Liver (tissue), 3 donors: Measurements from ENCODE around the gene RFPL4AL1.
"Not testable (repeated sequence)": the region's sequence is repeated elsewhere in the genome, so short reads cannot be mapped to it uniquely, and the experiment has no call there.

Experiments
- EGR1 ChIP-seq, 2 donors: IDR thresholded peaks; 2 replicates each; pipeline ENCODE4 v1.6.1; 2016 to 2018; ENCODE audit warnings: antibody characterized with exemption in 2 of 2, low read depth in 2 of 2
- GABPA ChIP-seq, 2 donors: IDR thresholded peaks in 1 of 2; conservative IDR thresholded peaks in 1 of 2; 2 replicates each; pipeline ENCODE4 v1.6.1; 2016; ENCODE audit warnings: antibody characterized with exemption in 2 of 2, mild to moderate bottlenecking in 1 of 2, moderate library complexity in 1 of 2
- HNF4A ChIP-seq, 2 donors: conservative IDR thresholded peaks; 2 replicates each; pipeline ENCODE4 v1.6.1; 2016; ENCODE audit warnings: antibody characterized with exemption in 2 of 2, mild to moderate bottlenecking in 2 of 2
- JUND ChIP-seq, 2 donors: IDR thresholded peaks; 2 replicates each; pipeline ENCODE4 v1.6.1; 2016; ENCODE audit warnings: antibody characterized with exemption in 2 of 2
- RAD21 ChIP-seq, 2 donors: IDR thresholded peaks; 2 replicates each; pipeline ENCODE4 v1.6.1; 2016; ENCODE audit warnings: antibody characterized with exemption in 2 of 2, mild to moderate bottlenecking in 2 of 2
- RXRA ChIP-seq, 2 donors: IDR thresholded peaks; 2 replicates each; pipeline ENCODE4 v1.6.1; 2017 to 2018; ENCODE audit warnings: antibody characterized with exemption in 2 of 2, mild to moderate bottlenecking in 1 of 2
- SP1 ChIP-seq: IDR thresholded peaks from 2 replicates; pipeline ENCODE4 v1.6.1; 2018; ENCODE audit warnings: antibody characterized with exemption, mild to moderate bottlenecking
- TAF1 ChIP-seq: conservative IDR thresholded peaks from 2 replicates; pipeline ENCODE4 v1.6.1; 2016; ENCODE audit warnings: antibody characterized with exemption, mild to moderate bottlenecking
- TF ChIP-seq, protein P1 (sequence below): fragments of 150-350 bp; IDR thresholded peaks from 2 replicates; pipeline ENCODE4 v1.5.1; 2017; ENCODE audit warnings: improper control_type of control experiment, low read depth, low read length; ENCODE audit not compliant: missing input control
- TF ChIP-seq, protein P2 (sequence below): IDR thresholded peaks from 2 replicates; pipeline ENCODE4 v1.6.1; 2016; ENCODE audit warnings: antibody characterized with exemption, mild to moderate bottlenecking
- TF ChIP-seq, protein P3 (sequence below): IDR thresholded peaks from 2 replicates; pipeline ENCODE4 v1.6.1; 2016; ENCODE audit warnings: antibody characterized with exemption
- TF ChIP-seq, protein P4 (sequence below): IDR thresholded peaks from 2 replicates; pipeline ENCODE4 v1.6.1; 2016; ENCODE audit warnings: antibody characterized with exemption
- donor health status: healthy.
- donor health status: healthy.

DNA sequence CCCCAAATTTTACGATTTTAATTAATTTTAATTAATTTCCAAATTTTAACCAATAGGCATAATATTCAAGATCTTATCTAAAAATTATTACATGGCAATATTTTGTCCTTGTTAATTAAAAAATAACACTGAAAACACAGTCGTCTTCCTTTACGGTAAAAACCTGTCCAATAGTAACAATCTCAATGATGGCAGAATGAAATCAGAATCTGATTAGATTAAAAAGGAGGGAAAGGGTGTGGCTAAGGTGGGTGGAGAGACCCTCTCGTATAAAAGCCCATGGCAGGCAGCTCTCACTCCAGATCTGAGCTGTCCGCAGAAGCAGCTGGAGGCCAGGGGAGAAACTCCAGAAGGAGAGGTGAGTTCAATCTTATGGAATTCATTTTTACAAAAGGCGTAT, at the start of gene RFPL4AL1:
- TF ChIP-seq, protein P1, sequence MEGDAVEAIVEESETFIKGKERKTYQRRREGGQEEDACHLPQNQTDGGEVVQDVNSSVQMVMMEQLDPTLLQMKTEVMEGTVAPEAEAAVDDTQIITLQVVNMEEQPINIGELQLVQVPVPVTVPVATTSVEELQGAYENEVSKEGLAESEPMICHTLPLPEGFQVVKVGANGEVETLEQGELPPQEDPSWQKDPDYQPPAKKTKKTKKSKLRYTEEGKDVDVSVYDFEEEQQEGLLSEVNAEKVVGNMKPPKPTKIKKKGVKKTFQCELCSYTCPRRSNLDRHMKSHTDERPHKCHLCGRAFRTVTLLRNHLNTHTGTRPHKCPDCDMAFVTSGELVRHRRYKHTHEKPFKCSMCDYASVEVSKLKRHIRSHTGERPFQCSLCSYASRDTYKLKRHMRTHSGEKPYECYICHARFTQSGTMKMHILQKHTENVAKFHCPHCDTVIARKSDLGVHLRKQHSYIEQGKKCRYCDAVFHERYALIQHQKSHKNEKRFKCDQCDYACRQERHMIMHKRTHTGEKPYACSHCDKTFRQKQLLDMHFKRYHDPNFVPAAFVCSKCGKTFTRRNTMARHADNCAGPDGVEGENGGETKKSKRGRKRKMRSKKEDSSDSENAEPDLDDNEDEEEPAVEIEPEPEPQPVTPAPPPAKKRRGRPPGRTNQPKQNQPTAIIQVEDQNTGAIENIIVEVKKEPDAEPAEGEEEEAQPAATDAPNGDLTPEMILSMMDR: not testable (repeated sequence)
- not testable (repeated sequence) for TF ChIP-seq SP1; GABPA (IDR thresholded peaks at IDR 0.05 in 1 of 2, conservative IDR thresholded peaks at IDR 0.05 in 1 of 2); TAF1; JUND (IDR thresholded peaks at IDR 0.05); RXRA (IDR thresholded peaks at IDR 0.05); HNF4A (conservative IDR thresholded peaks at IDR 0.05); RAD21 (IDR thresholded peaks at IDR 0.05); EGR1 (IDR thresholded peaks at IDR 0.05; ENCODE audit: low read depth in 2 of 2)
- TF ChIP-seq, protein P2, sequence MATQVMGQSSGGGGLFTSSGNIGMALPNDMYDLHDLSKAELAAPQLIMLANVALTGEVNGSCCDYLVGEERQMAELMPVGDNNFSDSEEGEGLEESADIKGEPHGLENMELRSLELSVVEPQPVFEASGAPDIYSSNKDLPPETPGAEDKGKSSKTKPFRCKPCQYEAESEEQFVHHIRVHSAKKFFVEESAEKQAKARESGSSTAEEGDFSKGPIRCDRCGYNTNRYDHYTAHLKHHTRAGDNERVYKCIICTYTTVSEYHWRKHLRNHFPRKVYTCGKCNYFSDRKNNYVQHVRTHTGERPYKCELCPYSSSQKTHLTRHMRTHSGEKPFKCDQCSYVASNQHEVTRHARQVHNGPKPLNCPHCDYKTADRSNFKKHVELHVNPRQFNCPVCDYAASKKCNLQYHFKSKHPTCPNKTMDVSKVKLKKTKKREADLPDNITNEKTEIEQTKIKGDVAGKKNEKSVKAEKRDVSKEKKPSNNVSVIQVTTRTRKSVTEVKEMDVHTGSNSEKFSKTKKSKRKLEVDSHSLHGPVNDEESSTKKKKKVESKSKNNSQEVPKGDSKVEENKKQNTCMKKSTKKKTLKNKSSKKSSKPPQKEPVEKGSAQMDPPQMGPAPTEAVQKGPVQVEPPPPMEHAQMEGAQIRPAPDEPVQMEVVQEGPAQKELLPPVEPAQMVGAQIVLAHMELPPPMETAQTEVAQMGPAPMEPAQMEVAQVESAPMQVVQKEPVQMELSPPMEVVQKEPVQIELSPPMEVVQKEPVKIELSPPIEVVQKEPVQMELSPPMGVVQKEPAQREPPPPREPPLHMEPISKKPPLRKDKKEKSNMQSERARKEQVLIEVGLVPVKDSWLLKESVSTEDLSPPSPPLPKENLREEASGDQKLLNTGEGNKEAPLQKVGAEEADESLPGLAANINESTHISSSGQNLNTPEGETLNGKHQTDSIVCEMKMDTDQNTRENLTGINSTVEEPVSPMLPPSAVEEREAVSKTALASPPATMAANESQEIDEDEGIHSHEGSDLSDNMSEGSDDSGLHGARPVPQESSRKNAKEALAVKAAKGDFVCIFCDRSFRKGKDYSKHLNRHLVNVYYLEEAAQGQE: not testable (repeated sequence)
- TF ChIP-seq, protein P3, sequence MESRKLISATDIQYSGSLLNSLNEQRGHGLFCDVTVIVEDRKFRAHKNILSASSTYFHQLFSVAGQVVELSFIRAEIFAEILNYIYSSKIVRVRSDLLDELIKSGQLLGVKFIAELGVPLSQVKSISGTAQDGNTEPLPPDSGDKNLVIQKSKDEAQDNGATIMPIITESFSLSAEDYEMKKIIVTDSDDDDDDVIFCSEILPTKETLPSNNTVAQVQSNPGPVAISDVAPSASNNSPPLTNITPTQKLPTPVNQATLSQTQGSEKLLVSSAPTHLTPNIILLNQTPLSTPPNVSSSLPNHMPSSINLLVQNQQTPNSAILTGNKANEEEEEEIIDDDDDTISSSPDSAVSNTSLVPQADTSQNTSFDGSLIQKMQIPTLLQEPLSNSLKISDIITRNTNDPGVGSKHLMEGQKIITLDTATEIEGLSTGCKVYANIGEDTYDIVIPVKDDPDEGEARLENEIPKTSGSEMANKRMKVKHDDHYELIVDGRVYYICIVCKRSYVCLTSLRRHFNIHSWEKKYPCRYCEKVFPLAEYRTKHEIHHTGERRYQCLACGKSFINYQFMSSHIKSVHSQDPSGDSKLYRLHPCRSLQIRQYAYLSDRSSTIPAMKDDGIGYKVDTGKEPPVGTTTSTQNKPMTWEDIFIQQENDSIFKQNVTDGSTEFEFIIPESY: not testable (repeated sequence)
- TF ChIP-seq, protein P4, sequence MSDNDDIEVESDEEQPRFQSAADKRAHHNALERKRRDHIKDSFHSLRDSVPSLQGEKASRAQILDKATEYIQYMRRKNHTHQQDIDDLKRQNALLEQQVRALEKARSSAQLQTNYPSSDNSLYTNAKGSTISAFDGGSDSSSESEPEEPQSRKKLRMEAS: not testable (repeated sequence)
